CD4-positive, CD25-positive, alpha-beta regulatory T cell (primary cell): ENCODE results near the gene PIGB. TPM values are rescaled to one million over a fixed set of nuclear protein-coding genes. Genes with fewer than 3 reads are reported as not detected.

Source experiments
- ATAC-seq, 2 donors: fragments of 150-1000 bp; cut with Tn5 transposase; one replicate each; pipeline ENCODE4 v1.10.0; 2021; ENCODE audit warnings: low read depth in 2 of 2, moderate number of reproducible peaks in 2 of 2, moderate library complexity in 1 of 2
- DNase-seq, 3 donors: peaks; one replicate each; pipeline versions ENCODE4 v3.0.0 to v3.0.0-alpha.2; 2012 to 2022; ENCODE audit warnings: mixed read lengths in 1 of 3
- H3K27ac ChIP-seq: one replicate; pipeline ENCODE4 v1.7.0; 2013; ENCODE audit warnings: mild to moderate bottlenecking, low read length; ENCODE audit not compliant: insufficient read depth, poor library complexity, severe bottlenecking
- H3K27me3 ChIP-seq: one replicate; pipeline ENCODE4 v1.7.0; 2013; ENCODE audit warnings: low read length; ENCODE audit not compliant: control insufficient read depth, insufficient read depth
- H3K36me3 ChIP-seq: one replicate; pipeline ENCODE4 v1.7.0; 2013; ENCODE audit warnings: mild to moderate bottlenecking, low read length, moderate library complexity; ENCODE audit not compliant: control insufficient read depth, insufficient read depth
- H3K4me1 ChIP-seq: 2 replicates; pipeline ENCODE4 v1.7.0; 2013; ENCODE audit warnings: mild to moderate bottlenecking, low read length; ENCODE audit not compliant: insufficient read depth, control insufficient read depth, poor library complexity, severe bottlenecking
- H3K4me3 ChIP-seq: one replicate; pipeline ENCODE4 v1.7.0; 2013; ENCODE audit warnings: low read depth, mild to moderate bottlenecking, low read length, moderate library complexity
- H3K9me3 ChIP-seq, 2 experiments: 1 replicate in 1 of 2; 2 replicates in 1 of 2; pipeline ENCODE4 v1.7.0; 2013; ENCODE audit warnings: low read length in 2 of 2, mild to moderate bottlenecking in 1 of 2, moderate library complexity in 1 of 2; ENCODE audit not compliant: control insufficient read depth in 2 of 2
- H3K27ac Mint-ChIP-seq, 3 donors: one replicate each; pipeline ENCODE4 v1.8.0; 2020 to 2022; ENCODE audit warnings: mild to moderate bottlenecking in 3 of 3, mixed read lengths in 3 of 3, moderate library complexity in 2 of 3
- H3K27me3 Mint-ChIP-seq: one replicate; pipeline ENCODE4 v1.8.0; 2022; ENCODE audit warnings: mild to moderate bottlenecking, mixed read lengths
- H3K36me3 Mint-ChIP-seq: one replicate; pipeline ENCODE4 v1.8.0; 2020; ENCODE audit warnings: mixed read lengths
- H3K4me1 Mint-ChIP-seq, 4 donors: one replicate each; pipeline ENCODE4 v1.8.0; 2020 to 2022; ENCODE audit warnings: mixed read lengths in 4 of 4, mild to moderate bottlenecking in 1 of 4
- H3K4me3 Mint-ChIP-seq, 4 donors: one replicate each; pipeline ENCODE4 v1.8.0; 2020 to 2022; ENCODE audit warnings: mild to moderate bottlenecking in 4 of 4, mixed read lengths in 4 of 4, moderate library complexity in 3 of 4
- H3K9me3 Mint-ChIP-seq, 7 donors: one replicate each; pipeline ENCODE4 v1.8.0; 2020 to 2022; ENCODE audit warnings: mixed read lengths in 7 of 7, mild to moderate bottlenecking in 3 of 7, moderate library complexity in 2 of 7
- polyA plus RNA-seq, 4 donors: library from polyadenylated mRNA; unstranded; fragments of 300-500 nt; fragmentation: Illumina TruSeq; gene quantifications; one replicate each; pipeline ENCODE4 v1.2.3, GENCODE V29; 2021
- total RNA-seq: library from RNA; stranded (reverse); gene quantifications from one replicate; pipeline ENCODE4 v1.2.3, GENCODE V29; 2022

The PIGB gene
- total and polyA plus RNA-seq, 5 donors from 2014 or later, result 14.3 to 38.5 (median 17.8) TPM

DNA sequence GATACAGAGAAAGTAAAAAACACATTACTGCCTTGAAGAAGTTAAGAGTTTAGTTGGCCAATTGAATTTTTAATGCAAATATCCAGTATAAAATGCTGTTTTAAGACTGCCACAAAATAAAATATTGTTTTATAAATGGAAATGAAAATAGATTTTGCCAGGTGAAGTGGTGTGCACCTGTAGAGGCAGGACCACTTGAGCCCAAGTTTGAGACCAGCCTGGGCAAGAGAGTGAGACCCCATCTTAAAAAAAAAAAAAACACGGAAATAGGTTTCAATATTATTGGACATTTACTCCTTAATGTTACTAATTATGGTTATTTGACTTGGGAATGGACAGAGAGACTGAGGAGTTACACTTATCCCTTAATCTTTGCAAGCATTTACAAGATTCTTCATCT lies 1.9 kb downstream of the PIGB start:
- Histone ChIP-seq H3K36me3 (peaks cover 9% of the 10 kb centered on the region), H3K27me3 (no peaks in the 10 kb centered on the region), H3K27ac (no peak overlapping the region), H3K9me3 (no peaks in the 10 kb centered on the region), H3K4me3 (peak overlapping the region; percentile 97), H3K4me1 (peaks cover 45% of the 10 kb centered on the region)
- Mint-ChIP-seq H3K9me3 (no peaks in the 10 kb centered on the region), H3K27ac (no peak overlapping the region), H3K27me3 (peaks cover 4% of the 10 kb centered on the region), H3K4me1 (peaks cover 26 to 63% (median 54%) of the 10 kb centered on the region in 4 donors), H3K36me3 (peaks cover 28% of the 10 kb centered on the region), H3K4me3 (peak overlapping the region; percentile 15 to 98 (median 50))
- DNase-seq, result no peak
- no peak for ATAC-seq

DNA sequence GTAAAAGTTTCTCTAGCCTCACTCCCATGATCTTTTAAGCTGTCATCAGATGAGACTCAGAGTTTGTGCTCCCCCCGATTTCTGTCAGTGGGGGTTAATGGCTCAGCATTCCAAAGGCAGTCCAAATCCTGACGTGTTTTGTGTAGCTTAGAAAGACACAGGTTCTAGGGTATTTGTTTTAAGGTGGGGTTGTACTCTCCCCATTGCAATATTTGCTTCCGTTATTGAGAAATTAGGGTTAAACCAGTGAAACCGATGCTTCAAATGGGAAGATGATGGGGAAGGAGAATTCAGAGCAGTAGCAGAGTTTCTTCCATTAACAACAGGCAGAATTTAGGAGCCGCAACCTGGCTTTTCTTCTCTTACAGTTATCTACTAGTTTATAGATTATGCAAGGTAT lies 3.4 kb downstream of the PIGB start:
- Mint-ChIP-seq H3K36me3 (peaks cover 24% of the 10 kb centered on the region), H3K27ac (peak overlapping the region in 1 of 3 donors; percentile 22), H3K4me1 (peaks cover 19 to 52% (median 43%) of the 10 kb centered on the region in 4 donors), H3K4me3 (peak overlapping the region in 3 of 4 donors; percentile 38 to 78 (median 62)), H3K9me3 (no peaks in the 10 kb centered on the region), H3K27me3 (peaks cover 4% of the 10 kb centered on the region)
- Histone ChIP-seq H3K4me1 (peaks cover 33% of the 10 kb centered on the region), H3K27me3 (no peaks in the 10 kb centered on the region), H3K27ac (no peak overlapping the region), H3K36me3 (peaks cover 12% of the 10 kb centered on the region), H3K4me3 (no peak overlapping the region), H3K9me3 (no peaks in the 10 kb centered on the region)
- ATAC-seq (no peak), DNase-seq (no peak)

DNA sequence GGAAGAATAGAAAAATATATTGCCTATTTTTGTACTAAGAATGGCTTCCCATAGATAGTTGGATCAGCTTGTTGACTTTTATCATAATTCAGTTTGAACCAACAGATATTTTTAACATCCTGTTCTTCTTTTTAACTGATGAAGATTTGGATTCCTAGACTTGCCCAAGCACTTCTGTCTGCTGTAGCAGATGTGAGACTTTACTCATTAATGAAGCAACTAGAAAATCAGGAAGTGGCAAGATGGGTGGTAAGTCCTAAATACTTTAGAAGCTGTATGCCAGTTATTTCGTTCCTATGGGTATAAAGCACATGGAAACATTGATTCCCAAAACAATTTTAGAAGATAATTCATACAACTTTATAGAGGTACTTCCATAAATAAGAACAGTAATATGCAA lies 8.4 kb downstream of the PIGB start:
- ATAC-seq (no peak), DNase-seq (no peak)
- no peaks in the 10 kb centered on the region for H3K27me3 ChIP-seq
- Mint-ChIP-seq H3K9me3 (no peaks in the 10 kb centered on the region), H3K27ac (no peak overlapping the region), H3K36me3 (peaks cover 23% of the 10 kb centered on the region), H3K4me3 (no peak overlapping the region), H3K27me3 (no peaks in the 10 kb centered on the region), H3K4me1 (peaks cover 10 to 22% (median 17%) of the 10 kb centered on the region in 4 donors)
- no peaks in the 10 kb centered on the region for H3K9me3 ChIP-seq
- no peak overlapping the region for H3K4me3 ChIP-seq
- peaks cover 48% of the 10 kb centered on the region for H3K36me3 ChIP-seq
- no peaks in the 10 kb centered on the region for H3K4me1 ChIP-seq
- no peak overlapping the region for H3K27ac ChIP-seq

DNA sequence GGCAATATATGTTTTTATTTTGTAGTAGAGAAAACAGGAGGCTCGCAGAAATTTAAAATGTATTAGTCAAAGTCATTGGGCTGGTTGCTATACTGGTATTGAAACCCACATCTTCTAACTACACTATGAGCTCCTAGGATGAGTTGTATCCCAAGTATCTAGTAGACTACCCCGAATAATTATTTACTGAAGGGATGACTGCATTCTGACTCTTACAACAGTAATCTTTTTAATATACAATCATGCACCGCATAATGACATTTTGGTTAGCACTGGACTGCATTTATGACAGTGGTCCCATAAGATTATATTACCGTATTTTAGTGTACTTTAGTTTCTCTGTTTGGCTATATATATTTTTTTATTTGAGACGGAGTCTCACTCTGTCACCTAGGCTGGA lies 15.3 kb downstream of the PIGB start:
- H3K36me3 Mint-ChIP-seq, result peaks cover 31% of the 10 kb centered on the region

DNA sequence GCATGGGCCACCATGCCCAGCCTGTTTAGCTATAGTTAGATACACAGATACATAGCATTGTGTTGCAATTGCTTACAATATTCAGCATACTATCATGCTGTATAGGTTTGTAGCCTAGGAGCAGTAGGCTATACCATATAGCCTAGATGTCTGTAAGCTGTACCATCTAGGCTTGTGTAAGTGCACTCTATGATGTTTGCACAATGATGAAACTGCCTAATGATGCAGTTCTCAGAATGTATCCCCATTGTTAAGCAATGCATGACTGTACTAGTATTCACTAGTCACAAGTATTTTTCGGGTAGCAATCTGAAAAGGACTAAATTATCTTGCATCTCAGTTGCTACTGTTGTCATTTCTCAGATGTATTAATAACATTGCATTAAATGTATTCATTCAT lies 16.0 kb downstream of the PIGB start:
- ATAC-seq (no peak), DNase-seq (no peak)
- Histone ChIP-seq H3K9me3 (no peaks in the 10 kb centered on the region), H3K27me3 (no peaks in the 10 kb centered on the region), H3K4me1 (no peaks in the 10 kb centered on the region), H3K27ac (no peak overlapping the region), H3K4me3 (no peak overlapping the region), H3K36me3 (peaks cover 69% of the 10 kb centered on the region)
- H3K9me3 Mint-ChIP-seq, result no peaks in the 10 kb centered on the region
- H3K27me3 Mint-ChIP-seq, result no peaks in the 10 kb centered on the region
- H3K4me3 Mint-ChIP-seq, result no peak overlapping the region
- H3K27ac Mint-ChIP-seq, result peak overlapping the region in 1 of 3 donors; percentile 60
- peaks cover 34% of the 10 kb centered on the region for H3K36me3 Mint-ChIP-seq
- H3K4me1 Mint-ChIP-seq, result peaks cover 0 to 7% (median 4%) of the 10 kb centered on the region in 4 donors

More for the DNA sequence above, 15.3 kb downstream of the PIGB start:
- ATAC-seq (no peak), DNase-seq (no peak)
- Mint-ChIP-seq H3K4me1 (peaks cover 4 to 7% (median 4%) of the 10 kb centered on the region in 4 donors), H3K27me3 (no peaks in the 10 kb centered on the region), H3K27ac (no peak overlapping the region), H3K9me3 (no peaks in the 10 kb centered on the region), H3K4me3 (no peak overlapping the region)
- H3K4me1 ChIP-seq, result no peaks in the 10 kb centered on the region
- H3K27ac ChIP-seq, result no peak overlapping the region
- H3K36me3 ChIP-seq, result peaks cover 75% of the 10 kb centered on the region
- H3K27me3 ChIP-seq, result no peaks in the 10 kb centered on the region
- H3K4me3 ChIP-seq, result no peak overlapping the region
- H3K9me3 ChIP-seq, result no peaks in the 10 kb centered on the region

DNA sequence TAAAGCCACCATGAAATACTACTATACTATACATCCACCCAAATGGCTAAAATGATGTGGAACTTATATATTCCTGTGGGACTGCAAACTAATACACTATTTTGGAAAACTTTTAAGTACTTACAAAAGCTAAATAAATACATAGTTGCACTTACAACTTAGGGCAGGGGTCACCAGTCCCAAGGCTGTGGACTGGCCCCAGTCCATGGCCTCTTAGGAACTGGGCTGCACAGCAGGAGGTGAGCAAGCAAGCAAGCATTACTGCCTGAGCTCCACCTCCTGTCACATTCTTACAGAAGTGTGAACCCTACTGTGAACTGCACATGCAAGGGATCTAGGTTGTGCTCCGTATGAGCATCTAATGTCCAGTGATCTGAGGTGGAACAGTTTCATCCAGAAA lies 18.1 kb downstream of the PIGB start:
- no peaks in the 10 kb centered on the region for H3K9me3 ChIP-seq
- no peak overlapping the region for H3K27ac ChIP-seq
- Mint-ChIP-seq H3K4me1 (peaks cover 0 to 5% (median 4%) of the 10 kb centered on the region in 4 donors), H3K27me3 (no peaks in the 10 kb centered on the region), H3K9me3 (no peaks in the 10 kb centered on the region), H3K36me3 (peaks cover 28% of the 10 kb centered on the region), H3K4me3 (no peak overlapping the region), H3K27ac (no peak overlapping the region)
- no peaks in the 10 kb centered on the region for H3K27me3 ChIP-seq
- peaks cover 64% of the 10 kb centered on the region for H3K36me3 ChIP-seq
- H3K4me3 ChIP-seq, result no peak overlapping the region
- no peak for ATAC-seq
- no peak for DNase-seq
- H3K4me1 ChIP-seq, result no peaks in the 10 kb centered on the region

DNA sequence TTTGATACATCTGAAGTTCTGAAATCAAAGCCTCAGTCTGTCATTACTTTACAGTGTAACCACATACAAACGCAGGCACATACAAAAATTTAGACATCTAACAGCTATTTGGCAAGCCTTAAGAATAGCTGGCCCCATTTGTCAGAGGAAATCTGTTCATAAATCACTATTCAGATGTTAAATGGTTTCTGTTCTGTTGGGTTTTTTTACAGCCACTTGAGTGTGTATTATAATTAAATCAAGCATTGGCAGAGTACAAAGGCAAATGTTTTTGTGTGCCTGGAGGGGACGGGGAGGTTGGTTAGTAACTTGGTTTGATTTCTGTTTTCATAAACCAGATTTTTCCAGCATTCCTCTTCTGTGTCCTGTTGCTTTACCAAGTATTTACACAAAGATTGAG lies 24.1 kb downstream of the PIGB start:
- H3K4me1 Mint-ChIP-seq, result no peaks in the 10 kb centered on the region
- peaks cover 41% of the 10 kb centered on the region for H3K36me3 ChIP-seq
- no peak overlapping the region for H3K4me3 Mint-ChIP-seq
- ATAC-seq (no peak), DNase-seq (no peak)
- no peaks in the 10 kb centered on the region for H3K9me3 Mint-ChIP-seq
- no peaks in the 10 kb centered on the region for H3K27me3 ChIP-seq
- no peaks in the 10 kb centered on the region for H3K4me1 ChIP-seq
- no peaks in the 10 kb centered on the region for H3K27me3 Mint-ChIP-seq
- H3K4me3 ChIP-seq, result no peak overlapping the region
- no peak overlapping the region for H3K27ac ChIP-seq
- H3K36me3 Mint-ChIP-seq, result peaks cover 31% of the 10 kb centered on the region
- H3K27ac Mint-ChIP-seq, result peak overlapping the region in 2 of 3 donors; percentile 15 to 75
- H3K9me3 ChIP-seq, result no peaks in the 10 kb centered on the region

DNA sequence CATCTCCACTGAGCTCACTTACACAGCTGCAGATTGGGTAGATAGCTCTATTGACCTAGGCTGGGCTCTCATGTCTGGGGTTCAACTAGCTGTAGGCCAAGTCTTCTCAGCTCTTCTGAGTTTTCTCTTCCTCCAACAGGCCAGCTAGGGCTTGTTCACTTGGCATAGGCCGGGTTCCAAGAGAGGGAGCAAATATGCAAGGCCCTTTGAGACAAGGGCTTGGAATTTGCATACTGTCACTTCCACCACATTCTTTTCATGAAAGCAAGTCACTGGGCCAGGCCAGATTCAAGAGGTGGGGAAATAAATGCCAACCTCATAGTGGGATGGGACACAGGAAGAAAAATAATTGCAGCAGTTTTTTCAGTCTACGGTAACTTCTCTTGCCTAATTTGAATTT lies 25.2 kb downstream of the PIGB start:
- Mint-ChIP-seq H3K4me3 (no peak overlapping the region), H3K27me3 (no peaks in the 10 kb centered on the region), H3K36me3 (peaks cover 32% of the 10 kb centered on the region), H3K27ac (peak overlapping the region in 2 of 3 donors; percentile 11 to 75), H3K9me3 (no peaks in the 10 kb centered on the region), H3K4me1 (no peaks in the 10 kb centered on the region)
- peaks cover 37% of the 10 kb centered on the region for H3K36me3 ChIP-seq
- H3K9me3 ChIP-seq, result no peaks in the 10 kb centered on the region
- DNase-seq, result no peak
- H3K27ac ChIP-seq, result no peak overlapping the region
- no peak for ATAC-seq
- no peaks in the 10 kb centered on the region for H3K27me3 ChIP-seq
- H3K4me1 ChIP-seq, result no peaks in the 10 kb centered on the region
- H3K4me3 ChIP-seq, result no peak overlapping the region
